HG03196 (cell line): Measurements from ENCODE around the gene IMPDH1.
A peak's percentile ranks its signal among the peaks of the same experiment; 100 is the strongest.
"Not testable (repeated sequence)": the region's sequence is repeated elsewhere in the genome, so short reads cannot be mapped to it uniquely, and the experiment has no call there.

Experiments used
- ATAC-seq: cut with Tn5 transposase; IDR thresholded peaks from one replicate; pipeline ENCODE4 v1.9.1; 2021; ENCODE audit not compliant: unreplicated experiment

Gene IMPDH1

GRCh38 chr7:128409596-128410450 lies at the start of gene IMPDH1:
Gene IMPDH1 (minus strand): TSS chr7:128409982. CDS start chr7:128409901, 81 bp downstream.
- ATAC-seq = peak; percentile 67

GRCh38 chr7:128459394-128459878 lies 49.7 kb upstream of the IMPDH1 start:
- ATAC-seq = peak; percentile 41

GRCh38 chr7:128458956-128459355 lies 49.2 kb upstream of the IMPDH1 start:
- ATAC-seq = peak; percentile 21

DNA sequence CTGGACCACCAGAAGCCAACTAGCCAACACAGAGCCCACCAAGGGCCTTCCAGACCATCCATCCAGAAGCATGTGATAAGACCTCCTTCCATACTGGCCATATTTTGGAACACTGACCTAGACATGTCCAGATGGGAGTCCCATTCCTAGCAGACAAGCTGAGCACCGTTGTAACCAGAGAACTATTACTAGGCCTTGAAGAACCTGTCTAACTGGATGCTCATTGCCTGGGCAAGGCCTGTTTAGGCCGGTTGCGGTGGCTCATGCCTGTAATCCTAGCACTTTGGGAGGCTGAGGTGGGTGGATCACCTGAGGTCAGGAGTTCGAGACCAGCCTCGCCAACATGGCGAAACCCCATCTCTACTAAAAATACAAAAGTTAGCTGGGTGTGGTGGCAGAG lies 47.6 kb upstream of the IMPDH1 start:
- ATAC-seq = not testable (repeated sequence)

GRCh38 chr7:128456255-128456725 lies 46.5 kb upstream of the IMPDH1 start:
- no peak for ATAC-seq

- ATAC-seq = peak; percentile 84
Observed at GRCh38 chr7:128455543-128456254, 45.9 kb upstream of the IMPDH1 start, which contains the start of gene HILPDA. Gene HILPDA (plus strand): TSS chr7:128455878. CDS start chr7:128457269, 1,391 bp downstream.

DNA sequence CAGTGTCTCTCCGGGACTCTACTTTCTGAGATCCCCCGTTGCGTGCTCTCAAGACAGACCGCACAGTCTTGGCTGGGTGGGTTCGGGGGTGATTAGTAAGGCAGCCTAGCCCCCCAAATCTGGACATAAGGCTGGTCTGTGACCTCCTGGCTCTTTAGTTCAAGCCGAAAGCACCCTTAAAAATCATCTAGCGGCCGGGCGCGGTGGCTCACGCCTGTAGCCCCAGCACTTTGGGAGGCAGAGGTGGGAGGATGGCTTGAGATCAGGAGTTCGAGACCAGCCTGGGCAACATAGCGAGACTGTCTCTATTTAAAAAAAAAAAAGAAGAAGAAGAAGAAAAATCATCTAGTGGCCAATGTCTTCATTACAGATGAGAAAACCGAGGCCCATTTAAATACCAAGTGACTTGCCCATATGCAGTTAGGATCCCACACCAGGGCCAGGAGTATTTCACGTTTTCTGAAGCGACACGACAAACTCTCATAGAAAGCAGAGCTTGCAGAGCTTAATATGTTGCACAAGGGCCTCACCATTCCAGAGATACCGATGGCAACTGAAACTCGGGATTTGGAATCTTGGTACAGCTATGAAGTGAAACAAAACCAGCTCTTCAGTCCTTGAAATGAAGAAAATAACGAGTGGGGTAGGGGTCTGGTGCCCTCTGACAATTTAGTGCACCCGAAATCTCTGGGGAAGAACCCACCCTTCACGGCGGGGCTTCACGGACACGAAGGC lies 45.2 kb upstream of the IMPDH1 start:
- no peak for ATAC-seq

DNA sequence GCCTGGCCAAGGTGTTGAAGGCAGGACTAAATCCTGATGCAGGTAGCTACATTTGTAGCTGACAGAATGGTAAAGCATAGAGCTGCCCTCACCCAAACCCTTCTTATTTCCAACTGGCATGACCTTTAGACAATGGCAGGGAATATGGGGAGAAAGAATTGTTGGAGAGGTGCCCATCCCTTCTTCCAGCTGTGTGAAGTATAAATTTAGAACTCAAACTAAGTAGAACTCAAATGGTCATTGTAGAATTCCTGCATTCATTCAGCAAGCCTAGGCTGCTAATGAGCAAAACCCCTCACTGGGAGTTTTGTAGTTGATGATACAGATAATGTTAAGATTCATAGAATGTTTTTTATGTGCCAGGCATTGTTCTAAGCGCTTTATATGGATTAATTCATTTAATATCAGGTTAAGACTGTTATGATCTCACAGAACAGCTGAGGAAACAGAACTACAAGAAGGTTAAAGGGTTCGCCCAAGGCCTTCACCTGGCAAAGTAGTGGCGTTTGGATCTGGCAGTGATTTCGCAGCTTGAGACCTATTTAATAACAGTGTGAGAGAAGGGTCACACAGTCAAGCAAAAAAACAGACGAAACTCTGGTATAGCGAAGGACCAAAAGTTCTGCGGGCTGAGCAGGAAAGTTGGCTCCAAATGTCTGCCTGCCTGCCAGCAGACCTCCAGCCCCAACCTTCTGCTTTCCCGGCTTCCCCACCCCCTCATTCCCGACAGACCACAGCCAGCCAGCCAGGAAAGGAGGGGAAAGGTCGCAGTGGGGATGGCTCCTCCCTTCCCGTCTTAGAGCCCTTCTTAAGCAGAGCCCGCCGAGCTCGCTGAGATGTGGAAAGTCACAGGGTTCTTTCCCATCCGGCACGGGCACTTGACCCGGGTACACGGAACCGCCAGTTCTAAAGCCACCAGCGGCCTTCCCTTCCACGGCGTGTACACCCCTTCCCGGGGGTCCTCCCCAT lies 44.3 kb upstream of the IMPDH1 start:
- ATAC-seq = no peak

- no peak for ATAC-seq
Observed at GRCh38 chr7:128452552-128452951, 42.8 kb upstream of the IMPDH1 start.

DNA sequence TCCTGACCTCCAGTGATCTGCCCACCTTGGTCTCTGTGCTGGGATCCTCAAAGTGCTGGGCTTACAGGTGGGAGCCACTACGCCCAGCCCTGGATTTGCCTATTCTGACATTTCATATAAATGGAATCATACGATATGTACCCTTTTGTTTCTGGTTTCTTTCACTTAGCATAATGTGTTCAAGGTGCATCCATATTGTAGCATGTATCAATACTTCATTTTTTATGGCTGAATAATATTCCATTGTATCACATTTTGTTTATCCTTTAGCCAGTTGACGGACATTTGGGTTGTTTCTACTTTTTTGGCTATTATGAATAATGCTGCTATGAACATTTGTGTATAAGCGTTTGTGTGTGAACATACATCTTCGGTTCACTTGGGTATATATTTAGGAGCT lies 41.1 kb upstream of the IMPDH1 start:
- ATAC-seq = no peak

GRCh38 chr7:128450409-128450808 lies 40.6 kb upstream of the IMPDH1 start:
- no peak for ATAC-seq

DNA sequence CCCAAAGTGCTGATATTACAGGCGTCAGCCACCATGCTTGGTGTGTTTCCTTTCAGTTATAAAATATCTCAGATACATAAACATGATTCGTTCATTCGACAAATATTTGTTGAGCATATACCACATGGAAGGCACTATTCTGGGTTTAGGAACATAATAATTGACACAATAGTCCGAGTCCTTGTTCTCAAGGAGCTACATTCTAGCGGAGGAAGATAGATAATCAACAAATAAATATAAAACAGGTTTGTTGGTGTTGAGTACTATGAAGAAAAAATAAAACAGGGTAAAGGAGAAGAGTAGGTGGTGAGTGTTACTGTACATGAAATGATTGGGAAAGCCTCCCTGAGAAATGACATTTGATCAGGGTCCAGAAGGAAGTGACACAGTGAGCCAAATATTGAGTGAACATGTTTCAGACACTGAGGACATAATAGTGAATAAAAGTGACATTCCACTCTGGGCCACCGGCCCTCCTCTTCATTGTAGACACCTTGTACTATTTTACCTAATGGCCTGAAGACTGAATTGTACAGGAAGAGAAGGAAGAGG lies 39.0 kb upstream of the IMPDH1 start:
- ATAC-seq = no peak

DNA sequence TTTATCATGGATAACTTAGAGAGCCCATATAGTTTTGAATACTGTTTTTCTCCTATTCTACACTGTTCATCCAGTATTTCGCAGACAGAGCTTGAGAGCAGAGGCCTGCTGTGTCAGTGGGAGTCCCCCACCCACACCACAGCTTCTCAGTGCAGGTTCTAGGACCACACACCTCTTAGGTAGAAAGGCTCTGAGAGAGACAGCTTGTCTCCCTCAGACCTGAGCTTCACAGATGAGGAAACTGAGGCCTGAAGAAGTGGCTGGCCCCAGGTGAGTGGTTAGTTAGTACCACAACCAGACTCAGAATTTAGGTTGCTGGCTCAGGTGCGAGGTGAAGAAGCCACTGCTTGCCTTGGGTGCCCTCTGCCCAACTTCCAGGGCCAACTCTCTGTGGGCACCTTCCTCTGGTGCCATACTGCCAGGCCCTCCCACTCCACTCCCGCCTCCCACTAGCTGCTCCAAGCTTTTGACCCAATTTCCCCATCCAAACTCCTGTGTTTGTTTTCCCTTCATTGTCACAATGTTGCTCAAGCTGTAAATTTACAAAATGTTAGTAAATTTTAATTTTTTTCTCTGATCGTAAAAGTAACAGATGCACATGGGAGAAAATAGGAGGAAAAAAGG lies 38.3 kb upstream of the IMPDH1 start:
- no peak for ATAC-seq

GRCh38 chr7:128446306-128446705 lies 36.5 kb upstream of the IMPDH1 start:
- ATAC-seq = no peak

DNA sequence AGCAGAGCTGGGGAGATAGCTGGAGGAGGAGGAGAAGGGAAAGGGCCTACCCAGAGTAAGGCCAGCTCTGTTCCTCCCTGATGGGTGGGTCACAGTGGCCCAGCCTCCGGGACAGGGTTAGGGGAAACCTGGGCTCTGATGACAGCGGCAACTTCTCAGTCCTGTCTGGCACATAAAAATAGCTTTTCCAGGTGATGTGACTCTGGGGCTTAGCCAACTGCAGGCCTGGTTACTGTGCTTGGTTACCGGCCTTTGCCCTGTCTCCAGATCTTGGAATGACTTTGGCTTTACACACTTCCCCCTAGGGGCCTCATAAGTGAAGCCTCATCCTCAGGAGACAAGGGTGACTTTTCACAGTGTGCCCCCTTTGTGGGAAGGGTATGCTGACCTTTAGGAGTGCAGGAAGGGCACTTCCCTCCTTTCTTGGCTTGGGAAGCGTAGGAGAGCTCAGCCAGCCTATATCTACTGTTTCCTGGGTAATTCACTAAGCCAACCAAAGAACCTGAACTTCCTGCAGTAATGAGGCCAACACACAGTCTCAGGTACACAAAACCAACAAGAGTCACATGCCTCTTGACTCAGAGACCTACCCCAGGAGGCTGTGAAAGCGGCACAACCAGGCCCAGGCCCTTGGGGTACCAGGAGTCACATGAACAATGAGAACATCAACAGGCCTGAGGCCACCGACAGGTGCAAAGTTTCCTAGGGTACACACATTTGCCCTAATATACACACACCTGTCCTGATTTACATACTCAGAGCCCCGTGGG lies 34.2 kb upstream of the IMPDH1 start:
- no peak for ATAC-seq

DNA sequence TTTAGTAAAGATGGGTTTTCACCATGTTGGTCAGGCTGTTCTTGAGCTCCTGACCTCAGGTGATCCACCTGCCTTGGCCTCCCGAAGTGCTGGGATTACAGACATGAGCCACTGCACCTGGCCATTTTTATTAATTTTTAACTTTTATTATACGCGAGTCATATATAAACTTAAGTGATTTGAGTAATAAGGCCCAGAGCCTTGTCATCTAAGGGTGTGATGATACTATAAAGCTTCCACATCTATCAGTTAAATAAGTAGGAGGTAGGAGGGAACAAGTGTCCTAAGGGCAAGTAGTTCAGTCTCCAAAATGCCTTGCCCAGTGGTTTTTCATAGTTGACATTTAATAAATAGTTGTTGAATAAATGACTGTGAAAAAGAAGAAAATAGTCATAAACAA lies 32.6 kb upstream of the IMPDH1 start:
- ATAC-seq = no peak

GRCh38 chr7:128437426-128438332 lies 27.9 kb upstream of the IMPDH1 start:
- no peak for ATAC-seq

GRCh38 chr7:128435327-128435686 lies 25.5 kb upstream of the IMPDH1 start:
- no peak for ATAC-seq
